ENCODE data around the gene RPS3.
A peak's percentile ranks its signal among the peaks of the same experiment; 100 is the strongest.
"Not testable (repeated sequence)": the region's sequence is repeated elsewhere in the genome, so short reads cannot be mapped to it uniquely, and the experiment has no call there.

The RPS3 gene

GRCh38 chr11:75380245-75380644 lies 19.1 kb upstream of the RPS3 start:
- no peak for DNase-seq (ENCODE audit: low read depth in 2 of 2)

- no peak for DNase-seq (ENCODE audit: low read depth in 2 of 2)
Measured at GRCh38 chr11:75380716-75381420, 18.4 kb upstream of the RPS3 start.

GRCh38 chr11:75383246-75383645 lies 16.1 kb upstream of the RPS3 start:
- DNase-seq (ENCODE audit: low read depth in 2 of 2), result no peak

- peak in 1 of 2 experiments; percentile 21 for DNase-seq (ENCODE audit: low read depth in 2 of 2)
Measured at GRCh38 chr11:75384438-75385080, 14.8 kb upstream of the RPS3 start.

- no peak for DNase-seq (ENCODE audit: low read depth in 2 of 2)
Measured at GRCh38 chr11:75386942-75387630, 12.2 kb upstream of the RPS3 start.

- no peak for DNase-seq (ENCODE audit: low read depth in 2 of 2)
Measured at GRCh38 chr11:75387736-75388294, 11.5 kb upstream of the RPS3 start.

- peak; percentile 51 to 52 for DNase-seq (ENCODE audit: low read depth in 2 of 2)
Measured at GRCh38 chr11:75388386-75389275, 10.7 kb upstream of the RPS3 start.

- no peak for DNase-seq (ENCODE audit: low read depth in 2 of 2)
Measured at GRCh38 chr11:75389276-75389605, 10.1 kb upstream of the RPS3 start.

- DNase-seq (ENCODE audit: low read depth in 2 of 2), result no peak
Measured at GRCh38 chr11:75389925-75390324, 9.4 kb upstream of the RPS3 start.

- DNase-seq (ENCODE audit: low read depth in 2 of 2), result no peak
Measured at GRCh38 chr11:75394085-75394840, 5.1 kb upstream of the RPS3 start.

- no peak for DNase-seq (ENCODE audit: low read depth in 2 of 2)
Measured at GRCh38 chr11:75398906-75399305, 412 bp upstream of the RPS3 start.

- no peak for DNase-seq (ENCODE audit: low read depth in 2 of 2)
Measured at GRCh38 chr11:75400146-75400865, 988 bp downstream of the RPS3 start.

GRCh38 chr11:75402002-75402773 lies 2.9 kb downstream of the RPS3 start:
- DNase-seq (ENCODE audit: low read depth in 2 of 2), result no peak

- DNase-seq (ENCODE audit: low read depth in 2 of 2), result no peak
Measured at GRCh38 chr11:75403037-75403436, 3.7 kb downstream of the RPS3 start.

GRCh38 chr11:75403983-75404658 lies 4.8 kb downstream of the RPS3 start:
- DNase-seq (ENCODE audit: low read depth in 2 of 2), result no peak

GRCh38 chr11:75406338-75406777 lies 7.0 kb downstream of the RPS3 start:
- DNase-seq (ENCODE audit: low read depth in 2 of 2), result no peak

- no peak for DNase-seq (ENCODE audit: low read depth in 2 of 2)
Measured at GRCh38 chr11:75408957-75409219, 9.6 kb downstream of the RPS3 start.

GRCh38 chr11:75409971-75410370 lies 10.7 kb downstream of the RPS3 start:
- not testable (repeated sequence) for DNase-seq (ENCODE audit: low read depth in 2 of 2)

- not testable (repeated sequence) for DNase-seq (ENCODE audit: low read depth in 2 of 2)
Measured at GRCh38 chr11:75413146-75413545, 13.8 kb downstream of the RPS3 start.
